MM.1S (cell line): ENCODE measurements around the gene TFPI.
"Not testable (repeated sequence)": the region's sequence is repeated elsewhere in the genome, so short reads cannot be mapped to it uniquely, and the experiment has no call there.

ENCODE experiments used
- DNase-seq: peaks from one replicate; pipeline ENCODE4 v3.0.0-alpha.2; 2015
- H2AFZ ChIP-seq: fragments of 300-600 bp; sonication (generic); 2 replicates; pipeline ENCODE4 v1.6.0; 2016; ENCODE audit warnings: antibody characterized with exemption, low read length
- H3F3A ChIP-seq: fragments of 300-600 bp; sonication (generic); 2 replicates; pipeline ENCODE4 v1.6.1; 2016; ENCODE audit warnings: mild to moderate bottlenecking, antibody characterized with exemption, low read length, moderate library complexity, mixed read lengths; ENCODE audit not compliant: insufficient read depth
- H3K27ac ChIP-seq: fragments of 300-600 bp; sonication (generic); 2 replicates; pipeline ENCODE4 v1.5.1; 2016; ENCODE audit warnings: mild to moderate bottlenecking, low read length
- H3K27me3 ChIP-seq: fragments of 300-600 bp; sonication (generic); replicated peaks from 2 replicates; pipeline ENCODE4 v1.6.0; 2016; ENCODE audit warnings: low read length; ENCODE audit not compliant: insufficient read depth
- H3K36me3 ChIP-seq: fragments of 300-600 bp; sonication (generic); replicated peaks from 2 replicates; pipeline ENCODE4 v1.6.1; 2016; ENCODE audit warnings: mild to moderate bottlenecking, low read length, mixed read lengths; ENCODE audit not compliant: insufficient read depth
- H3K4me1 ChIP-seq: fragments of 300-600 bp; sonication (generic); 2 replicates; pipeline ENCODE4 v1.6.1; 2016; ENCODE audit warnings: low read length, mixed read lengths
- H3K4me2 ChIP-seq: fragments of 300-600 bp; sonication (generic); 2 replicates; pipeline ENCODE4 v1.6.0; 2016; ENCODE audit warnings: low read depth, low read length
- H3K4me3 ChIP-seq: fragments of 300-600 bp; sonication (generic); 2 replicates; pipeline ENCODE4 v1.5.1; 2016; ENCODE audit warnings: low read length, mixed read lengths
- H3K79me2 ChIP-seq: fragments of 300-600 bp; sonication (generic); 2 replicates; pipeline ENCODE4 v1.6.1; 2016; ENCODE audit warnings: mixed run types, low read length, mixed read lengths
- H3K9ac ChIP-seq: fragments of 300-600 bp; sonication (generic); 2 replicates; pipeline ENCODE4 v1.6.1; 2016; ENCODE audit warnings: low read length, mixed read lengths
- H3K9me2 ChIP-seq: fragments of 300-600 bp; sonication (generic); replicated peaks from 2 replicates; pipeline ENCODE4 v1.6.1; 2016; ENCODE audit warnings: mild to moderate bottlenecking, low read length, mixed read lengths; ENCODE audit not compliant: insufficient read depth
- H3K9me3 ChIP-seq: fragments of 300-600 bp; sonication (generic); replicated peaks from 2 replicates; pipeline ENCODE4 v1.6.1; 2016; ENCODE audit warnings: mild to moderate bottlenecking, low read length, mixed read lengths; ENCODE audit not compliant: insufficient read depth
- H4K20me1 ChIP-seq: fragments of 300-600 bp; sonication (generic); 2 replicates; pipeline ENCODE4 v1.6.1; 2016; ENCODE audit warnings: mild to moderate bottlenecking, low read length, moderate library complexity, mixed read lengths; ENCODE audit not compliant: insufficient read depth
- CTCF ChIP-seq: fragments of 300-600 bp; sonication (generic); IDR thresholded peaks from 2 replicates; pipeline ENCODE4 v1.5.1; 2016; ENCODE audit warnings: antibody characterized with exemption, low read length, mixed read lengths
- EZH2 ChIP-seq: fragments of 300-600 bp; sonication (generic); optimal IDR thresholded peaks from 2 replicates; pipeline ENCODE3; 2017; ENCODE audit warnings: low read depth, mild to moderate bottlenecking, antibody characterized with exemption, low read length, mixed read lengths
- EZH2phosphoT487 ChIP-seq: fragments of 300-600 bp; sonication (generic); IDR thresholded peaks from 2 replicates; pipeline ENCODE4 v1.6.1; 2018; ENCODE audit warnings: antibody characterized with exemption, low read length

Gene TFPI

DNA sequence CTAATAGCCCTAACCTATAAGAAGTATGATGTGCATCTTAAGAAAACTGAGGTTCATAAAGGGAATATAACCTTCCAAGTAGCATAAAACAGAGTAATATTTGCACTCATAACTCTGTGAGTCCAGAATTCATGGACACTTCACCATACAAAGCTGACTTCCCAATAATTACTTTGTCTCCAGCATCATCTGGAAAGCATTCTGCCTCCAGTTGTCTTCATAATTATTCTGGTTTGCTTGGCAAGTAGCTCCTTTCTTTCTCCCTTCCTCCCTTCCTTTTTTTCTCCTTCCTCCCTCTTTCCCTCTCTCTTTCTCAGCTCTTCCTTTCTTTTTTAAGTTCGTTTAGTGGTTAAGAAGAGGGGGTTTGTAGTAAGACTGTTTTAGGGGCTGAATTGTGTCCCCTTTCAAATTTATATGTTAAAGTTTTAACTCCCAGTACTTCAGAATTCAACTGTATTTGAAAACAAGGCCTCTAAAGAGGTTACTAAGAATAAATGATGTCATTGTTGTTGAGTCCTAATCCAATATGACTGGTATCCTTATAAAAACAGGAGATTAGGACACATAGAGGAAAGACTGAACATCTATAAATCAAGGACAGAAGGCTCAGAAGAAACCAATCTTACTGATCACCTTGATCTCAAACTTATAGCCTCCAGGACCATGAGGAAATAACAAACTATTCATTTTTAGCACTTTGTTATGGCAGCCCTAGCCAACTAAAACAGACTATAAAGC, 28.9 kb downstream of the TFPI start:
- H3K4me1 ChIP-seq, result no peaks in the 10 kb centered on the region
- no peak overlapping the region for H3K27ac ChIP-seq
- no peak for DNase-seq

DNA sequence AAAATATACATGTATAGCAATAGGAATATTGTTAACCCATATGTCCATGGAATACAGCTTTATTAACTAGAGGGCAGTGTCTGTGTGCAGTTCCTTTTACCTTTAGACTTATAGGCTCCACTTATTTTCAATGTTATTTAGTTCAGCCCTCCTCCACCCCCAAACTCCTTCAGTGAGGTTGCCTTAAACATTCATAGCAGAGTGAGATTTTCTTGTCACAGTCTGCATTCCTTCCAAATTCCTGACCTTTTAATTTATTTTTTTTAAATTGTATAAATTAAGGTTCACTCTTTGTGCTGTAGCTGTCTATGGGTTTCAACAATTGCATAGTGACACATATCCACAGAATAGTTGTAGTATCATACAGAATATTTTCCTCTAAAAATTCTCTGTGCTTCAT, 30.9 kb downstream of the TFPI start:
- H3K9ac ChIP-seq, result no peak overlapping the region
- H3F3A ChIP-seq, result no peaks in the 10 kb centered on the region
- H3K79me2 ChIP-seq, result no peaks in the 10 kb centered on the region
- no peak overlapping the region for H3K4me2 ChIP-seq
- H3K4me1 ChIP-seq, result no peaks in the 10 kb centered on the region
- no peaks in the 10 kb centered on the region for H4K20me1 ChIP-seq
- DNase-seq, result no peak
- no peak overlapping the region for H2AFZ ChIP-seq
- H3K9me2 ChIP-seq, result no peaks in the 10 kb centered on the region
- H3K9me3 ChIP-seq, result no peaks in the 10 kb centered on the region
- H3K27ac ChIP-seq, result no peak overlapping the region
- TF ChIP-seq EZH2phosphoT487, result no peak
- no peak for TF ChIP-seq CTCF
- TF ChIP-seq EZH2, result no peak
- H3K27me3 ChIP-seq, result no peaks in the 10 kb centered on the region
- H3K4me3 ChIP-seq, result no peak overlapping the region
- no peaks in the 10 kb centered on the region for H3K36me3 ChIP-seq

More for the DNA sequence above, 28.9 kb downstream of the TFPI start:
- H3K27me3 ChIP-seq, result no peaks in the 10 kb centered on the region
- H4K20me1 ChIP-seq, result no peaks in the 10 kb centered on the region
- no peaks in the 10 kb centered on the region for H3F3A ChIP-seq
- H3K9me3 ChIP-seq, result no peaks in the 10 kb centered on the region
- no peak overlapping the region for H3K4me2 ChIP-seq
- no peaks in the 10 kb centered on the region for H3K36me3 ChIP-seq
- no peak overlapping the region for H3K4me3 ChIP-seq
- no peak overlapping the region for H2AFZ ChIP-seq
- TF ChIP-seq EZH2phosphoT487, result no peak
- TF ChIP-seq CTCF, result no peak
- TF ChIP-seq EZH2, result no peak
- no peaks in the 10 kb centered on the region for H3K9me2 ChIP-seq
- no peaks in the 10 kb centered on the region for H3K79me2 ChIP-seq
- H3K9ac ChIP-seq, result no peak overlapping the region

DNA sequence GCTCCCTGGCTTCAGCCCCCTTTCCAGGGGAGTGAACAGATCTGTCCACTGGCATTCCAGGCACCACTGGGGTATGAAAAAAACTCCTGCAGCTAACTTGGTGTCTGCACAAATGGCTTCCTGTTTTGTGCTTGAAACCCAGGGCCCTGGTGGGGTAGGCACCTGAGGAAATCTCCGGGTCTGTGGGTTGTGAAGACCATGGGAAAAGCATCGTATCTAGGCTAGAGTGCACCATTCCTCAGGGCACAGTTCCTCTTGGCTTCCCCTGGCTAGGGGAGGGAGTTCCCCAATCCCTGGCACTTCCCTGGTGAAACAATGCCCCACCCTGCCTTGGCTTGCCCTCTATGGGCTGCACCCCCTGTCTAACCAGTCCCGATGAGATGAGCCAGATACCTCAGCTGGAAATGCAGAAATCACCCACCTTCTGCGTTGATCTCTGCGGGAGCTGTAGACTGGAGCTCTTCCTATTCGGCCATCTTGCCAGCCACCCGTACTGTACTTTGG, 34.1 kb downstream of the TFPI start:
- H3K27ac ChIP-seq, result no peak overlapping the region
- no peak for DNase-seq
- H3K9ac ChIP-seq, result no peak overlapping the region
- H3K4me2 ChIP-seq, result no peak overlapping the region
- no peaks in the 10 kb centered on the region for H3K9me2 ChIP-seq
- no peaks in the 10 kb centered on the region for H3K9me3 ChIP-seq
- H4K20me1 ChIP-seq, result no peaks in the 10 kb centered on the region
- H3F3A ChIP-seq, result no peaks in the 10 kb centered on the region
- H3K36me3 ChIP-seq, result no peaks in the 10 kb centered on the region
- H3K79me2 ChIP-seq, result no peaks in the 10 kb centered on the region
- no peaks in the 10 kb centered on the region for H3K27me3 ChIP-seq
- no peak for TF ChIP-seq EZH2phosphoT487
- H3K4me3 ChIP-seq, result no peak overlapping the region
- no peaks in the 10 kb centered on the region for H3K4me1 ChIP-seq
- no peak overlapping the region for H2AFZ ChIP-seq

- no peak overlapping the region for H2AFZ ChIP-seq
- no peak overlapping the region for H3K4me2 ChIP-seq
- H3K4me3 ChIP-seq, result no peak overlapping the region
- no peaks in the 10 kb centered on the region for H3K27me3 ChIP-seq
- DNase-seq, result no peak
- no peaks in the 10 kb centered on the region for H3K36me3 ChIP-seq
- no peaks in the 10 kb centered on the region for H4K20me1 ChIP-seq
- H3K9me2 ChIP-seq, result no peaks in the 10 kb centered on the region
- no peaks in the 10 kb centered on the region for H3F3A ChIP-seq
- no peaks in the 10 kb centered on the region for H3K9me3 ChIP-seq
- no peak overlapping the region for H3K9ac ChIP-seq
- no peak for TF ChIP-seq CTCF
- H3K27ac ChIP-seq, result no peak overlapping the region
- H3K79me2 ChIP-seq, result no peaks in the 10 kb centered on the region
- H3K4me1 ChIP-seq, result no peaks in the 10 kb centered on the region
Measured at GRCh38 chr2:187519419-187520120, 34.7 kb downstream of the TFPI start.

GRCh38 chr2:187517750-187518361, 36.4 kb downstream of the TFPI start:
- not testable (repeated sequence) for H3K36me3 ChIP-seq, H3K4me1 ChIP-seq, H3K4me3 ChIP-seq, H2AFZ ChIP-seq, H3K4me2 ChIP-seq, DNase-seq, H3K27me3 ChIP-seq, H3K27ac ChIP-seq, H4K20me1 ChIP-seq, H3K9ac ChIP-seq, H3F3A ChIP-seq, H3K79me2 ChIP-seq, H3K9me3 ChIP-seq, H3K9me2 ChIP-seq
